Muscle of arm (tissue), 14 donors: Measurements from ENCODE around the gene DUSP21. TPM values are rescaled to one million over a fixed set of nuclear protein-coding genes. Genes with fewer than 3 reads are reported as not detected.
"Not testable (repeated sequence)": the region's sequence is repeated elsewhere in the genome, so short reads cannot be mapped to it uniquely, and the experiment has no call there.

Source experiments
- DNase-seq: peaks from one replicate; pipeline ENCODE4 v3.0.0-alpha.2; 2013
- long read RNA-seq, 11 donors: transcript quantifications; one replicate each; lab custom pipeline, GENCODE V29; 2026
- polyA plus RNA-seq, 12 donors: library from polyadenylated mRNA; unstranded; fragments of 120-200 nt; gene quantifications; one replicate each; pipeline ENCODE4 v1.2.1, GENCODE V29; 2013; ENCODE audit not compliant: insufficient read length in 12 of 12

Gene DUSP21
- not detected for polyA plus RNA-seq
- long read RNA-seq, donor 1: 0 reads
- long read RNA-seq, donor 2: 0 reads
- long read RNA-seq, donor 3: 0 reads
- long read RNA-seq, donor 4: 0 reads
- long read RNA-seq, donor 5: 0 reads
- long read RNA-seq, donor 6: 0 reads
- long read RNA-seq, donor 7: 0 reads
- long read RNA-seq, donor 8: 0 reads
- long read RNA-seq, donor 9: 0 reads
- long read RNA-seq, donor 10: 0 reads
- long read RNA-seq, donor 11, partial matches to known transcripts: 0 of 1 reads
- long read RNA-seq, donor 11, other reads (novel, unspliced or antisense): 0 of 1 reads

- DNase-seq: no peak
Measured at GRCh38 chrX:44843753-44844152, at the start of gene DUSP21. Gene DUSP21, plus strand, starts transcription at chrX:44844021. Its CDS starts 112 bp downstream, at chrX:44844133.

GRCh38 chrX:44795945-44796450 lies 47.8 kb upstream of the DUSP21 start:
- no peak for DNase-seq

- no peak for DNase-seq
Measured at GRCh38 chrX:44802613-44803012, 41.2 kb upstream of the DUSP21 start.

GRCh38 chrX:44815681-44816080 lies 28.1 kb upstream of the DUSP21 start:
- no peak for DNase-seq

GRCh38 chrX:44816367-44816766 lies 27.5 kb upstream of the DUSP21 start:
- no peak for DNase-seq

GRCh38 chrX:44817029-44817428 lies 26.8 kb upstream of the DUSP21 start:
- no peak for DNase-seq

- no peak for DNase-seq
Measured at GRCh38 chrX:44822601-44823000, 21.2 kb upstream of the DUSP21 start.

GRCh38 chrX:44823193-44823592 lies 20.6 kb upstream of the DUSP21 start:
- not testable (repeated sequence) for DNase-seq

- no peak for DNase-seq
Measured at GRCh38 chrX:44828008-44828605, 15.7 kb upstream of the DUSP21 start.

- no peak for DNase-seq
Measured at GRCh38 chrX:44829832-44830231, 14.0 kb upstream of the DUSP21 start.

GRCh38 chrX:44842550-44843317 lies 1.1 kb upstream of the DUSP21 start:
- no peak for DNase-seq

- no peak for DNase-seq
Measured at GRCh38 chrX:44843318-44843702, 511 bp upstream of the DUSP21 start.

GRCh38 chrX:44844204-44844603 lies 383 bp downstream of the DUSP21 start:
- no peak for DNase-seq

- not testable (repeated sequence) for DNase-seq
Measured at GRCh38 chrX:44850891-44851290, 7.1 kb downstream of the DUSP21 start.

GRCh38 chrX:44871114-44871645 lies 27.4 kb downstream of the DUSP21 start:
- no peak for DNase-seq

- DNase-seq: peak; percentile 55
Measured at GRCh38 chrX:44871931-44872820, 28.4 kb downstream of the DUSP21 start.

GRCh38 chrX:44872821-44873414 lies 29.1 kb downstream of the DUSP21 start, which contains the start of gene KDM6A:
Gene KDM6A, plus strand, starts transcription at chrX:44873188. Its CDS starts 364 bp downstream, at chrX:44873552.
- peak; percentile 98 for DNase-seq

GRCh38 chrX:44873415-44874276 lies 29.8 kb downstream of the DUSP21 start:
- peak; percentile 65 for DNase-seq

GRCh38 chrX:44874420-44875184 lies 30.8 kb downstream of the DUSP21 start:
- peak; percentile 49 for DNase-seq
